Activated CD4-positive, alpha-beta T cell treated with anti-CD3 and anti-CD28 coated beads, Interleukin-2, Interleukin-6, amounts not matched to agents 100 ng/mL and 50 ng/mL, durations not matched to agents 16 hours and 8 hours (primary cell): ENCODE measurements around the gene AOAH.
"Not testable (repeated sequence)": the region's sequence is repeated elsewhere in the genome, so short reads cannot be mapped to it uniquely, and the experiment has no call there.

ENCODE experiments used
- DNase-seq: peaks from one replicate; pipeline ENCODE4 v3.0.0-alpha.2; 2020

AOAH gene

DNA sequence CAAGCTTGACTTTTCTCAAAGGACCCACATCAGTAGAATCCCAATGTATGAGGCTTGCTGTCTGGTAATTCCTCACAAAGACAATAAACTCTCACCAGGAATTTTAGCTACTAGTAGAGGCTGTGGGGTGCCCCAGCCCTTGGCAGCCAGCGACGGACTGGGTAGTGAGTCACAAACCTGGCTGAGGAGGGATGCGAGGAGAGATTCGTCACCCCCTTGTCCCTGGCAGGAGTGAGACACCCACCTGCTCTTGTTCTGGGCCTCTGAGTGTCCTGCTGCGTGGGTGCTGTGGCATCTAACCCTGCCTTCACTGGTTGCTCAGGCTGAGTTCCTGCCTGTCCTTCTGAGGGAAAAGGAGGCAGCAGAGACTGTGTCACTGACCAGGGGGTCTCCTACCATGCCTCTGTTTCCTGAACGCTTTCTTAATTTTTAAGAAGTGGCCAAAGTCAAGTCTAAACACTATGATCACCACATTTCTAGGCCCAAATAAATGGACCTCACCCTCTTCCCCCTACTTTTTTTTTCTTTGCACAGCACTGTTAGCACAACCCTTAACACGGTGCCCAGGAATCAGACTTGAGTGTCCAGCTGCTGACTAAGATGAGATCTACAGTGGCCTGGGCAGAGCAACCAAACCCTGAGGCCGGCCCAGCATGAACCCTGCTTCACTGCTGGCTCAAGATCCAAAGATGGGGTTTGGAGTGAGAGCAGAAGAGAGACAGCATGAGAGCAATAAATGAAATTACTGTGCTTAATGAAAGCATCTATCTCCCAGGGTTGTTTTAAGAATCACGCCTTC, 188.2 kb downstream of the AOAH start:
- no peak for DNase-seq

GRCh38 chr7:36533717-36534116, 190.6 kb downstream of the AOAH start:
- DNase-seq = no peak

- DNase-seq = no peak
Measured at GRCh38 chr7:36532981-36533499, 191.3 kb downstream of the AOAH start.

DNA sequence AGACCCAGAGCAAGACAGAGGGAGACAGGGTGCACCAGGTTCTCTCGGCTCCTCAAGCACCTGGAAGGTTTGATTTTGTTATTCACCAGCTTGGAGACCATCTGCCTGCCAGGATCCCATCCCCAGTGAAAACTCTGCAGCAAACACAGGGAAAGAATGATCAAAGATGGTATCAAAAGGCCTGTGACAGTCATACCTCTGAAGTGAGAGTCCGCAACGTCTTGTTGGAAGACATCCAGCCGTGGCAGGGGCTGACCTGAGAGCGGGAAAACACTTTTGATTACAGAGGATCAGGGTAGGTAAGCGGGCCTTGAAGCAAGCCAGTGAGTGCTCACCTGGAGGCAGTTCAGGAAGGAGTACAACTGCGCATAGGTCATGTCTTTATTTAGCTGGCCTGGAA, 192.3 kb downstream of the AOAH start:
- DNase-seq = no peak

DNA sequence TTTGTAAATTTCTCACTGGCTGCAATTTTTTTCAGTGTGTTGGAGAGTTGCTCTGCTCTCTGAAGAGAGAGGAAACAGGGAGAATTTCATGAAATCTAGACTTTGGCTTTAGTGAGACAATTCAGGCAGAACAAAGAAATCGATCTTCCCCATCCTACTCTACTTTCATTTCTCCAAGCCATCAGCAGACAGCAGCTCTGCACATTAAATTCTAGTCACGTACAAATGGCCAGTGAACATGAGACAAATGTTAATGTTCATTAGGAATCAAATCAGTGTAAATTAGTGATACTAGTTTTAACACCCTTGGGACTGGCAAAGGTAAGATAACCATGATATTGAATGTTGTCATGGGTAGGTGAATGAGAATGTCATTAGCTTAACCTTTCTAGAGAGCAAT, 193.8 kb downstream of the AOAH start:
- DNase-seq = no peak

DNA sequence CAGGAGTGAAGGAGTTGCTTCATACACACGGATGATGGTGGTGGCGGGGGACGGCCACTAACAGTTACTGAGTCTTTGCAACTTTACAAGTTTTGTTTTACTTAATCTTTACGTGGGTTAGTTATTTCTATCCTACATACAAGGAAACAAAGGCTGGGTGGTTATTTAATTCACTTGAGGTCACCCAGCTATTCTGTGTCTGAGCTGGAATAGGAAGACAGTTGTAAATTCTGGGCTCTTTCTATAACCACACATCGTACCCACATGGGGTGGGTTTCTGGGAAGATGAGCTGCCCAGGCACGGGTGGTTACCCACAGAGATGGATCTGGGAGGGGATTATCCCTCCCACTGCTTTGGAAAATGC, 196.8 kb downstream of the AOAH start:
- DNase-seq = peak; percentile 82

DNA sequence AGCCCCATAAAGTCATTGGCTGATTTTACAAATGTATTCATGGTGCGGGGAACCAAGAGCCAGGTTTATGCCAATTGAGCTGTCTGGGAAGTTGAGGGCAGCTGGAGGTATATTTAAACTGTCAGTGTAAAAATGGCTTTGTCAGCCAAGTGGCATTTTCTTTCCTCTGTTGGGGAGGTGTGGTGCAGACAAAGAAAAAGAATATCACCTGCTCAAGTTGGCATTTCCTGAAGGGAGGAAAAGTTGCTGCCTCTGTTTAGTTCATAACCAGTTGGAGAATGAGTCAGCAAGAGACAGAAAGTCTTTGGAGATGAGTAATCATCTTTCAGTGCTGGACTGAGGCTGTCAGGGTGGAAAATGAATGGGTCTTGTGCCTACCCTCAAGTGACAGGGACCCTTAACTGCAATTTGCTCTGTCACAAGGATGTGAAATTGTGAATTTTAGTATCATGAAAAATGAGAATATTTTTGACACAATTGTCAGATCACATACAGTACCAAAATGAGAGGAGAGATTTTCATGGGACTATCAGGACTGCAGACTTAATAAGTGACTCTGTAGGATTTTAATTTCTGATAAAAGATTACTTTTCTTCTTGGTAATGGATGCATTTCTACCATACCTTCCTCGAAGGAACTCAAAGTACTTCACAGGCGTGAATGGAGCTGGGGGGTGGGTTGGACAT, 197.3 kb downstream of the AOAH start:
- DNase-seq = peak; percentile 90

GRCh38 chr7:36523371-36524101, 200.8 kb downstream of the AOAH start:
- no peak for DNase-seq

GRCh38 chr7:36522453-36523007, 201.8 kb downstream of the AOAH start:
- no peak for DNase-seq

- DNase-seq = no peak
Measured at GRCh38 chr7:36521911-36522310, 202.4 kb downstream of the AOAH start.

DNA sequence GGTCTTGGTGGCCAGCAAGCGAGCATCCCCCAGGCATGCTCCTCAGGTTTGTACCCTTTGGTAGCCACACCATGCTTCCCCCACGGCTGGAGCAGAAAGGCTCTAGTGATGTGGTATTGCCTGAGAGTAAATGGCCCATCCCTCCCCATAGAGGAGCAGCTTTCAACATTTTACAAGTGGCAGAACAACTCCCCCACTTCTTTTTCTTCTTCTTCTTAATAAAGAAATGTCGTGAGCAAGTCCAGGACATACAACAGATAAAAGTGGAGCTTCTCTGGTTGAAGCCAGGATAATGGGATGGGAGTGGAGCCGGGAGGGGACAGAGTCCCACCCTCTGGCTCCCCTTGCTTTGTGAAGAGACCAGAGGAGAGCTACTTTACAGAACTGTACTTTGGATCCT, 203.2 kb downstream of the AOAH start:
- no peak for DNase-seq

GRCh38 chr7:36515847-36516246, 208.4 kb downstream of the AOAH start:
- DNase-seq = no peak

DNA sequence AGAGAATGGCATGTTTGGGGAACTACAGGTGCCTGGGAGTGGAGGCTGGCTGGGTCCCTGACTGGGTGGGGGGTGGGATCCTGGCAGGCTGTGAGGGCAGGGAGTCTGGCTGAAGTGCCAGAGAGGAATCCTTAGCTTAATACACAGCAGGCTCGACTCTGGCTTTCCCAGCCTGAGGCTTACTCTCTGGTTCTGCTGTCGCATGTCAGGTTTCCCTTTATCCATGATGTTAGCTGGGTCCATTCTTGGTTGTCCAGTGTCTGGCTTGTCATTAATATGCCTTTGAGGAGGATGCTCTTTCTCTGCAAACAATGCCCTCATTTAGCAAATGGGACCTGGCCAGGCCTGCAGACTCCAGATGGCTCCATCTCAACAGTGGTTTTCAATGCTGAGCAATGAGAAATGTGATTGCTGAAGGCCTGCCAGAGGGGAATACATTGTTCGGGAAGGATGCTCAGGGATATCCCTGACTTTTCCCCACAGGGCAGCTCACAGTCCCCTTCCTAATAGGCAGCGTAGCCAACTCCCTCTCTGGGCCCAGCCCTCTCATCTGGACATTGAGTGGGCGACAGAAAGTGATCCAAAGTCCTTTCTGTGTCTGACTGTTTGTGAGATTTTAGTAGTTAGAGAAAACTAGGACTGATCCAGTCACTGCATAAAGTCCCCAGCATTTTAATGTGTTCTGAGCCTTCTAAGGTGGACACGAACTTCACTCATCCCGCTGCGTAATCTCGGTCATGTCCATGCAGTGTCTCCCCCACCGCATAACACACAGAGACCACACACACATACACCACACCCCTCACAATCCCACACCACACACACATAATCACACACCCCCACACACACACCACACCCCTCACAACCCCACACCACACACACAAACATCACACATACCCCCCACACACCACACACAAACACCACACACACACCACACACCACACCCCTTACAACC, 209.7 kb downstream of the AOAH start:
- no peak for DNase-seq

GRCh38 chr7:36513393-36513792, 210.9 kb downstream of the AOAH start:
- no peak for DNase-seq

DNA sequence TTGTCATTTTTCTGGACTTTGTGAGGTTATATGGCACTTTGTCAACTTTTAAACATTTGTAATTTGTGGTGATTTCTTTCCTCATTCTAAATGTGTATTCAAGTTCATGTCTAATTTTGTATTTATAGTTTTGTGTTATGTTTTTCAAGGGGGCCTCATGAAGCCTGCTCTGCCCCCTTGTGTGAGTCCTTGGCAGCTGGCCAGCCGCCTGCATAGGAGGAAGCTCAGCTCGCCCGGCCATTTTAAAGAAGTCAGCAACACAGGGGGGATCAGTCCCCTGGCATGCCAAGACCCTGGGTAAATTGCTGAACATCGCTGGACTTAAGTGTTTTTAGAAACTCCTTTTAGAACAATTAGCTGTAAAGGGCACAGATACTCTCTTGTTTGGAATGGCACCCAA, 211.7 kb downstream of the AOAH start:
- no peak for DNase-seq

DNA sequence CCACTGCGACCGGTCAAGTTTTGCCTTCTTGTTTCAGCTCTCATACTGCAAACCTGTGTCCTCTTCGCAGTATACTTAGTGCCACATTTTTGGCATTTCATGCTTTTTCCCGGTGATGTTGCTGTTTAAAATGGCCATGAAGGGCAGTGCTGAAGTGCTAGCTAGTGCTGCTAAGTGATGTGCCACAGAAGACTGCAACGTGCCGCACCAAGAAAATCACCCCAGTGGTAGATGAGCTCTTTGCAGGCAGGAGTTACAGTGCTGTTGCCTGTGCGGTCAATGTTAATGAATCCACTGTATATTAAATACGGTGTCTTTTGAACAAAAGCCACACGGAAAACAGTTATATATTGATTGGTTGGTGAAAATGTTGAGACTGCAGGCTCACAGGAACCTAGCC, 214.3 kb downstream of the AOAH start:
- DNase-seq = no peak

DNA sequence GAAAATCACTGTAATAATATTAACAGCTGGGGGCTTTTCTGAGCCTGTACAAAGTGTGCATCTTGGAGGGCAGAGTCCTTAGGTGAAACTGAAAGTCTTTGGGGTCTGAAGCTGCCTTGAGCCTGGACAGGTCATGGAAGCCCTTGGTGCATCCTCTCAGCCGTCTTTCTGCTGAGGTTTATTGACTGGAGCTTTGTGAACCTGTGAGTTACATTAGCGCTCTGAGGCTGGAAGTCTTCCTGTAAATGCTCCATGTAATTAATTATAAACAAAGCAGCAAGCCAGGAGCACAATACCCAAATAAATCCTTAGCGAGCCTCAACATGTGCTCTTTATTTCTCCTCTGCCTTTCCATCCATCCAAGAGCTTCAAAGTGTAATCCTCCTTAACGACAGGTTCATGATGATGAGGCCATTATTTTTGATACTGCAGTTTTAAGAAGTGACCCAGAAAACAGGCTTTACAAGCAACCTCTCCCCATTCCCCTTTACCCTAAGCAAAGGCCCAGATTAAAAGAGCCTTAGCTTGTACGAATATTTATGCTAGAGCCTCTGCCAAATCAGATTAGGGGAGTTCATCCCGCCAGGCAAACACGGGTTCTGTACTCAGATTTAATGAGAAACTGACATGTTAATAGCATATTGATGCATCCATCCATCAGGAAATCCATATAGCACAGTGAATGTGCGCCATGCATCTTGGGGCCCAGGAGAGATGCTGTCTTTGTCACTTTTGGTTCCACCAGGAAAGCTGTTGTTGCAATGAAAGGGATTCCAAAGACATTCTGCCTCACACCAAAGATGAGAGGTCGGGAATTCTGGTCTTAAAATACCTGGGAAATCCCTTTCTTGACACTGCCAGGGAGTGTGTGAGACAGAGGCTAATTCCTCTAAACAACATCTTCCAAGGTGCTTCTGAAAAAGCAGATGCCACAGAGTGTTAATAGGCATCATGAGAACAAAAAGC, 216.5 kb downstream of the AOAH start:
- no peak for DNase-seq

- DNase-seq = no peak
Measured at GRCh38 chr7:36506820-36507219, 217.5 kb downstream of the AOAH start.

DNA sequence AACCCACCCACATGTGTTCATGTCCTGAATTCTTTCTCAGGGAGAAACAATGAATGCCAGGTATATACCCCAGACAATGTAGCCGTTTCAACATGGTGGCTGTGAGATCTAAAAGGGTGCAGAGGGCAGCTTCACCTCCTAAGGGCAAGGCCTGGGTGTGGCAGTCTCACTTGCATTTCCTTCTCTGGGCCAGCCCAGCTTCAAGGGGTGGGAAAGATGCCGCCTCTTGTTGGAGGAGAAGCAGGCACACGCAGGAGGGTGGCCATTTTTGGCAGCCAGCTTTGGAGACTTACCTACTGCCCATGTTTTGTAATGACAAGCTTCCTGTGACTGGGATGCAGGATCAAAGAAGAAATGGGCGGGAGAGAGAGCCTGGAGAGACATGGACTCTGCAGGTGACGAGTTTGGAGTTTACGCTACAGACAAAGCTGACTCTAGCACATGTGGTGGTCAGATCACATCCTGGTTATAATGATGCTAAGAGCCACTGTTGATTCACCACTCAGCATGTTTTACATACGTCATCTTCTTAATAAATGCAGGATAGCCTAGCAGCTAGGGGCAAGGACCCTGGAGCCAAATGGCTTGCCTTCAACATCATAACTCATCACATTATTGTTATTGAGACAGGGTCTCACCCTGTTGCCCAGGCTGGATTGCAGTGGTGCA, 218.0 kb downstream of the AOAH start:
- no peak for DNase-seq

- DNase-seq = not testable (repeated sequence)
Measured at GRCh38 chr7:36504617-36505016, 219.7 kb downstream of the AOAH start.
